NCI-H2081 (cell line): ENCODE data around the gene CCDC54.
A peak's percentile ranks its signal among the peaks of the same experiment; 100 is the strongest.

Experiments
- DNase-seq, 2 experiments: peaks; one replicate each; lab custom pipeline; 2025; lab: John Stamatoyannopoulos, UW

Gene CCDC54

DNA sequence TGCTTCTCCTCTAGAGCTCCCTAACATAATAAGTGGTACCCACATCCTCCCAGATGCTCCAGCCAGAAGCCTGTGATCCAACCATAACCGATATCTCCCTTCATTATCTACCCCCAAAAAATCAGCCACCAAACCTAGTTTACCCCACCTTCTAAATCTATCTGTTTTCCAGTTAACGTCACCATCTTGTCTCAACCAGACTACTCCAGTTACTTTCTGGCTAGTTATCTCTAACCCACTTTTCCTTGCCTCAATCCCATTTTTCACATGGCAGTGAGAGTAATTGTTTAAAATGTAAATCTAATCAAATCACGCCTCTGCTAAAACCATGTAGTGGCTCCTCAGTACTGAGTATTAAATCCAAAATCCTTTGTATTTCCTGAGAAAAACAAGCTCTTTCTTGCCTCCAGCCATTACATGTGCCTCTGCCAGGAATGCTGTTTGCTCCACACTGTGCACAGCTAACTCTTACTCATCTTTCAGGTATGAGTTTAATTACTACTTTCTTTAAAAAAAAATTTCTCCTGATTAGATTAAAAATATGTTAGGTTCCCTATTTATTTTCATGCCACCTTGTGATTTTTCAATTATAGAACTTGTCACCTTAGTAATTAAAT is 15.4 kb downstream of the CCDC54 start:
- DNase-seq, result no peak

DNA sequence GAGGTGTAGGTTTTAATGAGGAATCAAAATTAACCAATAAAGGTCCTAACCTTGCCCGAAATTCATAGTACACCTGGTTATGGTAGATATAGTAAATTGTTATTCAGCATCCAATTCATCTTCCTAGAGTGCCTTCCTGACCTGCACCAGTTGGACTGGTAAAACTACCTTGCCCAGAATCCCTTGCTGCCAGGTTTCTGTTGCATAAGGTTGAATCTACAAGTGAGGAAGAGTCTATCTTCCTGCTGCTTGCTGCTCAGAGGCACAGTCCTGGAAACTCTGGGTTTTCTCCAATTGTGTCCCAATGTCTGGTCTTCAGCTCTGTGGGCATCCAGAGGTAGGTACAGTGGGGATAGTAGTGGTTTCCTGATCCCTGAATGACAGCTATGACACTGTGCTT is 17.3 kb downstream of the CCDC54 start:
- no peak for DNase-seq

GRCh38 chr3:107395066-107395465 is 17.8 kb downstream of the CCDC54 start:
- no peak for DNase-seq

GRCh38 chr3:107401301-107401700 is 24.1 kb downstream of the CCDC54 start:
- DNase-seq, result no peak

GRCh38 chr3:107402214-107402613 is 25.0 kb downstream of the CCDC54 start:
- no peak for DNase-seq

- DNase-seq, result no peak
These were observed 27.7 kb downstream of the CCDC54 start for GRCh38 chr3:107404727-107405469.

DNA sequence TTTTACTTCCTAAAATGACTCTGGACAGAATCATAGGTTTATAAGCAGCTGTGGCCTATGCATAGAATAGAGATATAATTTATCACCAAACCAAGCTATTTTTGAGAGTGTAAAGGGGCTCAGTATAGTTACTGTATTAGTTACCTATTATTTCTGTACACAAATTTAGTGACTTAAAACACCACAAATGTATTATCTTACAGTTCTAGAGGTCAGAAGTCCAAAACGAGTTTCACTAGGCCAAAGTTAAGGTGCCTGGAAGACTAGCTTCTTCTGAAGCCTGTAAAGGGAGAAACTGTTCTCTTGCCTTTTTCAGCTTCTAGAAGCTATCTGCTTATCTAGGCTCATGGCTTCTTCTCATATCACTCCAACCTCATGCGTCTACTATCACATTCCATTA is 30.1 kb downstream of the CCDC54 start:
- DNase-seq, result no peak

DNA sequence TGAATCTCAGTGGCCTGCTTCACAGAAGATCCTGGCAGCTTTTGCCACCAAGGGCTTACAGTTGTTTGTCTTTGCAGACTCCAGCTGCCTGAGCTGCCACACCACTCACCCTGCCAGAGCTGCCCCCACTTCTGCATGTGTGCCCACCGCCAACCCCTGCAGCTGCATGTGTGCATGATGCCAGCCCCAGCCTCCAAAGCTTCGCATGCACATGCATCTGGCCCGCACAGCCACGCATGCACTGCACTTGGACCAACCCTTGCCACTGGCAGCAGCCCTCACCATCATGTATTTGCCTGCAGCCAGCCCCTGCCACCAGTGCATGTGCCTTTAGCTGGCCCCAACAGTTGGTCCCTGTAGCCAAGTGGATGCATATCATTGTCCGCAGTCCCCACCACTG is 31.3 kb downstream of the CCDC54 start:
- no peak for DNase-seq

DNA sequence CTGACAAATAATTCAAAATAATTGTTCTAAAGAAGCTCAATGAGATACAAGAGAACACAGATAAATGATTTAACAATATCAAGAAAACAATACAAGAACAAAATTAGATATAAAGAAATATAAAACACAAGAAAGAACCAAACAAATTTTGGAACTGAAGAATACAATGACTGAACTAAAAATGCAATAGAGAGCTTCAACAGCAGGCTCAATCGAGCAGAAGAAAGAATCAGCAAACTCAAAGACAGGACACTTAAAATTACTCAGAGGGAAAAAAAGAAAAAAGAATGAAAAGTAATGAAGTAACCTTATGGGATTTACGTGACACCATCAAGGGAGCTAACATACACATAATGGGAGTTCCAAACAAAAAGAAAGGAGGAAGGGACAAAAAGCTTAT is 32.1 kb downstream of the CCDC54 start:
- DNase-seq, result no peak

DNA sequence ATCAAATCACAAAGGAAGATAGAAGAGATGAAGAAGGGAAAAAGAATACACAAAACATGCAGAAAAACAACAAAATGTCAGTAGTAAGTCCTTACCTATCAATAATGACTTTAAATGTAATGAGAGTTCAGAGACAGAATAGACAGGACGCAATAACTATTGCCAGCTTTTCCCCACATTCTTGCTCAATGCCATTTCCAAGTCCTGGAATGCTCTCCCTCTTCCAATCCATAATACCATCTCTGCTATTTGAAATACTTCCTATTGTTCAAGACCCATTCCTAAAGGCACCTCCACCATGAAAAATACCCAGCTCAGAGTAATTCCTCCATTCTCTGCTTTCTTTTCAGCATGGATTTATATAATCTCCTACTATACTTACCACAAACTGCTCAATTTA is 33.4 kb downstream of the CCDC54 start:
- no peak for DNase-seq

DNA sequence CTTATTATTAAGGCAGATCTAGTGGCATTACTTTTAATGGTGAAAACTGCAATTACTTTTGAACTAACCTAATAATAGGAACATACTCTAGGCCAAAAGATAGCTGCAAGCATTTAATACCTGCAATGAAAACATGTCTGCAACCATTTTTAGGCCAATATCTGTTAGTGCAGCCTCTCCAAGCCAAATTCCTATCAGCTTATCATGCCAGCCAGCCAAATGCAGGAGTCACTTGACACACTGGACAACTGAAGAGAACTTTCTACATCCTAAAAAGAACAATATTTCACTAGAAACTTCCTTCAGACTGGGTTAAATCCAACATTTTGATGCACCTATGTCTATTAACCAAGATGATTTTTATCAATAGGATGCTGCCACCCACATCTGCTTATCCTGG is 33.8 kb downstream of the CCDC54 start:
- DNase-seq, result no peak

GRCh38 chr3:107411779-107412178 is 34.5 kb downstream of the CCDC54 start:
- no peak for DNase-seq

DNA sequence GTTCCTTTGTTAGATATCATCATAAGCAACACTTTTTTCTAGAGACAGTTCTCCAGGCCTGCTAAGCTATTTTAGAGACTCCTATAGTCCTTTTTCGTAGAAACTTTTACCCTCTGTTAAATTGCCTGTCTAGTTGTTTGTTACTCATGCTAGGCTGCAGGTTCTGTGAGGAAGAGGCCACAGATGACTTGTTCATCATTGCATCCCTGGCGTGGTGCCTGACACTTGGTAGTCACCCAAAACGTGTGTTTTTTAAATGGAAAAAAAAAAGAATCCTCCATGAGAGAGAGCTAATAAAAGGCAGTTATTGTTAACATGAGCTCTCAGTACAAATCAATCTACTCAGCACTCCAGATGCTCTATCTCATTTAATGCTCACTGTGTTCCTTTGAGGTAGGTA is 35.1 kb downstream of the CCDC54 start:
- no peak for DNase-seq

DNA sequence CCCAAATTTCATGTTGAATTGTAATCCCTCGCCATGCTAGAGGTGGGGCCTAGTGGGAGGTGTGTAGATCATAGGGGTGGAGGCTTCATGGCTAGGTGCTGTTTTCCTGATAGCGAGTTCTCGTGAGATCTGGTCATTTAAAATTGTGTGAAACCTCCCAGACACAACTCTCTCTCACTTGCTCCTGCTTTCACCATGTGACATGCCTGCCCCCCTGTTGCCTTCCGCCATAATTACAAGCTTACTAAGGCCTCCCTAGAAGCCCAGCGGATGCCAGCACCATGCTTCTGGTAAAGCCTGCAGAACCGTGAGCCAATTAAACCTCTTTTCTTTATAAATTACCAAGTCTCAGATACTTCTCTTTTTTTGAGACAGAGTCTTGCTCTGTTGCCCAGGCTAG is 36.0 kb downstream of the CCDC54 start:
- DNase-seq, result no peak

DNA sequence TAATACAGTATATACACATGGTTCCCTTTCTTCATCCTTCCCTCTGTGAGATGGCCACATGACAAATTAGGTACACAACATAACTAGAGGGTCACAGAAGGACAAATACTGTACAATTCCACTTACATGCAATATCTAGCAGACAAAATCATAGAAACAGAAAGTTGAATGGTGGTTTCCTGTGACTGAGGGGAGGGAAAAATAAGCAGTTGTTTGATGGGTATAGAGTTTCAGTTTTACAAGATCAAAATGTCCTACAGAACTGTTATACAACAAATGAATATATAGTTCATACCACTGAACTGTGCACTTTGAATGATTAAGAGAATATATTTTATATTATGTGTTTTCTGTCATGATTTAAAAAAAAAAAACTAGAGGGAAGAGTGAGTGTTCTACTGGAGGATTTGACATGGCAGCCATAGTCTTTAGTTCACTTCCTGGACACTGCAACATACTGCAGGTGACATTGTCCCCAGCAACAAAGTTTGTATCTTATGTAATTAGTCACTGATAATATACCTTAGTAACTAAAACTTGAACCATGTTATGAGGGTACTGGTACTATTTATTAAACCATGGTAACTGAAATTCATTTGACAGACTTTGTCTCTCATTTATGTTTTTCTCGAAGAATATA is 37.2 kb downstream of the CCDC54 start:
- no peak for DNase-seq

GRCh38 chr3:107416138-107416537 is 38.9 kb downstream of the CCDC54 start:
- DNase-seq, result no peak

- DNase-seq, result no peak
These were observed 39.6 kb downstream of the CCDC54 start for GRCh38 chr3:107416886-107417285.

DNA sequence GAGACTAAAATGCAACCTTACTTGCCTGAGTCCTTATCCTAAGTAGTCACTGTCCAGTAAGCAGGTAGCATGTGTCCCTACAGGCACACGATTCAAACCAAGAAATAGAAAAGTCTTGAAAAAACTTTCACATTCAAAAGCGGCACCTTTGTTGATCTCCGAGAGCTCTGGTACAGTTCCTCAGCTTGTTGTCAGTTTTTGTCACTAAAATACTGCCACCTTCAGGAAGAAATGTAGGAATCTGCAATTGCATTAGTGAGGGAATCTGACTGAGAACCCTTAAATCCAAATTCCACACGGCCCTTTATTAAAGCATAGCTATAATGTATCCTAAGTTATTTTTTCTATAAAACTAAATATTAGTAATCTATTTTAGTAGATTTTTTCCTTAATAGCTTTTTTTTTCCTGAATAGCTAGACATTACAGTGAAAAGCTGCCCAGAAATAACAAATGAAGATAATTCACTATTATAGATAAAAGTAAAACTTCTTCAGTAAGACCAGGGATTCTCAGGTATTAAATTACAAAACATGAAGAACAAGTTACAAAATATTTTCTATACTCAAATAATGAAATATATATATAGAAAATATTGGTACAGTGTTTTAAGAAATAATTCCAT is 44.0 kb downstream of the CCDC54 start:
- peak; percentile 30 to 52 for DNase-seq

- DNase-seq, result no peak
These were observed 44.6 kb downstream of the CCDC54 start for GRCh38 chr3:107421881-107422280.

- DNase-seq, result no peak
These were observed 47.8 kb downstream of the CCDC54 start for GRCh38 chr3:107425033-107425432.

DNA sequence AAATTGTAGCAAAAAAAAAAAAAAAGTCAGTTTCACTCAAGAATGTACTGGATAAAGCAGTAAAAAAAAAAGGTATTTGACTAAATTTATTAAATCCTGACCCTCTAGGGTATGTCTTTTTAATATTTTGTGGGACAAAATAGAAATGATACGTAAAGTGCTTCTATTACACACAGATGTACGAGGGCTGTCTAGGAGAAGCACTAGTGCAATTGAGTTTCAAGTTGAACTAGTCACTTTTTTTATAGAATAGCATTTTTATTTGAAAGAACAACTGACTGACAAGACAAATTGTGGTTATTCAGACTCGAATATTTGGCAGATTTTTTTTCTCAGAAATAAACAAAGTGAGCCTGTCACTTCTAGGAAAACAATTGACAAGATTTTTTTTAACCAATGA is 49.0 kb downstream of the CCDC54 start:
- no peak for DNase-seq
